PFSK-1 (cell line): Measurements from ENCODE around the gene NCOA5.
A peak's percentile ranks its signal among the peaks of the same experiment; 100 is the strongest.

Experiments used
- FOXP2 ChIP-seq: optimal IDR thresholded peaks from 2 replicates; pipeline ENCODE3; 2011; ENCODE audit warnings: borderline replicate concordance, control low read depth, inconsistent platforms; ENCODE audit not compliant: insufficient read depth; ENCODE audit errors: extremely low read length, extremely low read depth
- POLR2AphosphoS5 ChIP-seq: IDR thresholded peaks from 2 replicates; pipeline ENCODE4 v1.6.1; 2012; ENCODE audit warnings: low read depth, mild to moderate bottlenecking, control low read depth, low read length, moderate library complexity
- REST ChIP-seq, 2 experiments: IDR thresholded peaks; 2 replicates each; pipeline versions ENCODE4 v1.6.1 to v1.8.0; 2011 to 2012; ENCODE audit warnings: low read depth in 2 of 2, low read length in 2 of 2, control low read depth in 1 of 2, inconsistent platforms in 1 of 2, mild to moderate bottlenecking in 1 of 2, moderate library complexity in 1 of 2; ENCODE audit not compliant: insufficient read depth in 1 of 2
- SIN3A ChIP-seq: IDR thresholded peaks from 2 replicates; pipeline ENCODE4 v1.6.1; 2012; ENCODE audit warnings: mild to moderate bottlenecking, low read length, moderate library complexity, borderline replicate concordance; ENCODE audit not compliant: insufficient read depth
- TAF1 ChIP-seq: IDR thresholded peaks from 2 replicates; pipeline ENCODE4 v1.6.1; 2012; ENCODE audit warnings: low read length, control low read depth, borderline replicate concordance; ENCODE audit not compliant: insufficient read depth

The NCOA5 gene

GRCh38 chr20:46030284-46031013, 59.3 kb downstream of the NCOA5 start:
- TF ChIP-seq POLR2AphosphoS5 (no peak), REST (IDR thresholded peaks at IDR 0.05; ENCODE audit: insufficient read depth in 1 of 2, low read depth in 2 of 2, low read length in 2 of 2) (no peak), SIN3A (no peak), FOXP2 (no peak), TAF1 (no peak)

GRCh38 chr20:46028772-46029371, 60.9 kb downstream of the NCOA5 start, which contains the start of gene SLC12A5:
Gene SLC12A5, plus strand, starts transcription at chr20:46029215. Its CDS starts 130 bp downstream, at chr20:46029345.
- TF ChIP-seq REST (IDR thresholded peaks at IDR 0.05; ENCODE audit: insufficient read depth in 1 of 2, low read depth in 2 of 2, low read length in 2 of 2) (no peak), POLR2AphosphoS5 (no peak), SIN3A (no peak), FOXP2 (no peak), TAF1 (no peak)

GRCh38 chr20:46028110-46028509, 61.7 kb downstream of the NCOA5 start:
- TF ChIP-seq TAF1 = no peak
- no peak for TF ChIP-seq FOXP2
- no peak for TF ChIP-seq POLR2AphosphoS5
- TF ChIP-seq SIN3A = no peak
- no peak; a peak in 2 of 4 replicates for TF ChIP-seq REST (IDR thresholded peaks at IDR 0.05; ENCODE audit: insufficient read depth in 1 of 2, low read depth in 2 of 2, low read length in 2 of 2)

GRCh38 chr20:46027245-46027853, 62.4 kb downstream of the NCOA5 start:
- TF ChIP-seq REST (IDR thresholded peaks at IDR 0.05; ENCODE audit: insufficient read depth in 1 of 2, low read depth in 2 of 2, low read length in 2 of 2) = peak; percentile 90 to 98
- TF ChIP-seq TAF1 = no peak
- TF ChIP-seq POLR2AphosphoS5 = no peak
